IMR-90 (cell line): ENCODE results near the gene NRP2. TPM values are rescaled to one million over a fixed set of nuclear protein-coding genes. Genes with fewer than 3 reads are reported as not detected.
A peak's percentile ranks its signal among the peaks of the same experiment; 100 is the strongest.

ENCODE experiments used
- ATAC-seq: fragments of 200-7000 bp; cut with Tn5 transposase; 2 replicates; pipeline ENCODE4 v1.9.1; 2020; ENCODE audit warnings: low read depth, mild to moderate bottlenecking, moderate library complexity
- BruUV-seq: library from RNA; stranded (reverse); fragments of 400-500 nt; replicated peaks from 2 replicates; lab custom pipeline; 2021; lab: Mats Ljungman, UMichigan
- CTCF ChIA-PET: fragments of 300-600 bp; formaldehyde crosslinking; extraction: SDS; loops from one replicate; lab custom pipeline; 2021; ENCODE audit warnings: antibody characterized with exemption; lab: Yijun Ruan, JAX
- POLR2A ChIA-PET: fragments of 300-600 bp; sonication (Branson Sonifier 250); formaldehyde crosslinking; loops from one replicate; lab custom pipeline; 2022; ENCODE audit warnings: antibody characterized with exemption; ENCODE audit not compliant: unreplicated experiment; lab: Charles Lee
- DNase-seq: peaks from one replicate; pipeline ENCODE4 v3.0.0; 2013
- H2AFZ ChIP-seq: replicated peaks from 2 replicates; pipeline ENCODE3; 2013; ENCODE audit warnings: low read length, mild to moderate bottlenecking; ENCODE audit not compliant: poor library complexity
- H2AK5ac ChIP-seq: 2 replicates; pipeline ENCODE4 v1.6.1; 2013; ENCODE audit warnings: low read depth, low read length, inconsistent platforms
- H2AK9ac ChIP-seq: replicated peaks from 2 replicates; pipeline ENCODE3; 2013; ENCODE audit warnings: mild to moderate bottlenecking, low read depth, low read length, moderate library complexity; ENCODE audit not compliant: poor library complexity
- H2BK120ac ChIP-seq: 2 replicates; pipeline ENCODE4 v1.6.1; 2013; ENCODE audit warnings: low read depth, low read length, inconsistent platforms
- H2BK15ac ChIP-seq: 3 replicates; pipeline ENCODE4 v1.6.1; 2013; ENCODE audit warnings: low read depth, low read length, inconsistent platforms
- H2BK20ac ChIP-seq: 2 replicates; pipeline ENCODE4 v1.6.1; 2013; ENCODE audit warnings: low read depth, mild to moderate bottlenecking, inconsistent platforms, low read length, moderate library complexity
- H2BK5ac ChIP-seq: 2 replicates; pipeline ENCODE4 v1.6.1; 2013; ENCODE audit warnings: mild to moderate bottlenecking, low read depth, low read length, inconsistent platforms; ENCODE audit not compliant: poor library complexity, severe bottlenecking
- H3K14ac ChIP-seq: replicated peaks from 2 replicates; pipeline ENCODE4 v1.6.1; 2013; ENCODE audit warnings: low read depth, low read length, inconsistent platforms
- H3K18ac ChIP-seq: 2 replicates; pipeline ENCODE4 v1.6.1; 2013; ENCODE audit warnings: low read depth, low read length, control low read depth
- H3K23ac ChIP-seq: 2 replicates; pipeline ENCODE4 v1.6.1; 2013; ENCODE audit warnings: low read depth, low read length, inconsistent platforms
- H3K27ac ChIP-seq: 2 replicates; pipeline ENCODE4 v1.5.1; 2013; ENCODE audit warnings: mild to moderate bottlenecking, control low read depth, low read length; ENCODE audit not compliant: insufficient read depth
- H3K27me3 ChIP-seq: 2 replicates; pipeline ENCODE4 v1.6.1; 2013; ENCODE audit warnings: low read length; ENCODE audit not compliant: control insufficient read depth, insufficient read depth
- H3K36me3 ChIP-seq: 2 replicates; pipeline ENCODE4 v1.6.1; 2013; ENCODE audit warnings: low read length, mixed read lengths; ENCODE audit not compliant: control insufficient read depth, insufficient read depth
- H3K4ac ChIP-seq: 2 replicates; pipeline ENCODE4 v1.6.1; 2013; ENCODE audit warnings: low read depth, low read length, inconsistent platforms
- H3K4me1 ChIP-seq: 2 replicates; pipeline ENCODE4 v1.6.1; 2013; ENCODE audit warnings: low read length, mixed read lengths; ENCODE audit not compliant: control insufficient read depth, insufficient read depth
- H3K4me2 ChIP-seq: 2 replicates; pipeline ENCODE4 v1.6.1; 2013; ENCODE audit warnings: low read depth, mild to moderate bottlenecking, control low read depth, low read length, moderate library complexity
- H3K4me3 ChIP-seq: 2 replicates; pipeline ENCODE4 v1.5.1; 2013; ENCODE audit warnings: low read depth, mild to moderate bottlenecking, control low read depth, low read length, moderate library complexity; ENCODE audit not compliant: insufficient read depth
- H3K56ac ChIP-seq: 2 replicates; pipeline ENCODE4 v1.6.1; 2013; ENCODE audit warnings: low read length, inconsistent platforms; ENCODE audit not compliant: insufficient read depth; ENCODE audit errors: extremely low read depth
- H3K79me1 ChIP-seq, 2 experiments: 2 replicates each; pipeline ENCODE4 v1.6.1; 2013; ENCODE audit warnings: low read length in 2 of 2, inconsistent platforms in 1 of 2, low read depth in 1 of 2
- H3K9ac ChIP-seq: 2 replicates; pipeline ENCODE4 v1.6.1; 2013; ENCODE audit warnings: low read depth, low read length, control low read depth
- H3K9me1 ChIP-seq: 2 replicates; pipeline ENCODE4 v1.6.1; 2013; ENCODE audit warnings: low read length, inconsistent platforms; ENCODE audit not compliant: insufficient read depth
- H3K9me3 ChIP-seq: 2 replicates; pipeline ENCODE4 v1.6.1; 2013; ENCODE audit warnings: low read length; ENCODE audit not compliant: control insufficient read depth, insufficient read depth
- H4K20me1 ChIP-seq: 2 replicates; pipeline ENCODE4 v1.6.1; 2013; ENCODE audit warnings: low read length, inconsistent platforms; ENCODE audit not compliant: insufficient read depth
- H4K5ac ChIP-seq: 2 replicates; pipeline ENCODE4 v1.6.1; 2013; ENCODE audit warnings: mild to moderate bottlenecking, low read depth, low read length, control low read depth
- H4K8ac ChIP-seq, 2 experiments: 2 replicates each; pipeline ENCODE4 v1.6.1; 2013; ENCODE audit warnings: low read depth in 2 of 2, low read length in 2 of 2, control low read depth in 1 of 2, inconsistent platforms in 1 of 2
- H4K91ac ChIP-seq: 2 replicates; pipeline ENCODE4 v1.6.1; 2013; ENCODE audit warnings: low read depth, low read length, inconsistent platforms; ENCODE audit not compliant: insufficient read depth
- BHLHE40 ChIP-seq: fragments of 150-350 bp; IDR thresholded peaks from 2 replicates; pipeline ENCODE4 v1.6.1; 2016; ENCODE audit warnings: mild to moderate bottlenecking, low read depth, low read length
- MAFK ChIP-seq: IDR thresholded peaks from 2 replicates; pipeline ENCODE4 v1.6.1; 2012; ENCODE audit warnings: low read depth, low read length, improper control_type of control experiment
- MAZ ChIP-seq: IDR thresholded peaks from 2 replicates; pipeline ENCODE4 v1.6.1; 2012; ENCODE audit warnings: low read depth, mild to moderate bottlenecking, low read length, improper control_type of control experiment, moderate library complexity, borderline replicate concordance
- MXI1 ChIP-seq: IDR thresholded peaks from 2 replicates; pipeline ENCODE4 v1.6.1; 2012; ENCODE audit warnings: low read depth, mild to moderate bottlenecking, low read length, moderate library complexity, borderline replicate concordance
- POLR2A ChIP-seq: IDR thresholded peaks from 2 replicates; pipeline ENCODE4 v1.6.1; 2012; ENCODE audit warnings: mild to moderate bottlenecking, low read depth, low read length
- WGBS, 2 experiments: methylation state at CpG; one replicate each; pipeline versions ENCODE4 v1.1.5 to v1.1.7; 2013; ENCODE audit warnings: missing lambda C conversion rate in 2 of 2; ENCODE audit not compliant: insufficient read length in 1 of 2; ENCODE audit errors: extremely low coverage in 2 of 2; 5-methylcytosine and 5-hydroxymethylcytosine counted together
- dilution Hi-C: fragments of 300-500 bp; cut with HindIII; formaldehyde crosslinking; loops from one replicate; pipeline ENCODE4 v1.14.3; 2018; ENCODE audit warnings: low sequenced_read_pairs; ENCODE audit not compliant: unreplicated experiment
- in situ Hi-C: fragments of 300-500 bp; cut with MboI; formaldehyde crosslinking; loops from 3 replicates; pipeline ENCODE4 v1.14.3; 2019; ENCODE audit warnings: low sequenced_read_pairs, inconsistent platforms, mixed read lengths
- intact Hi-C: fragments of 100-400 bp; cut with micrococcal nuclease; formaldehyde crosslinking; loops from 2 replicates; pipeline ENCODE4 v1.10.0; 2022
- polyA plus RNA-seq, 3 experiments: library from polyadenylated mRNA; depleted of rRNA; stranded (reverse); fragments of >200 nt; gene quantifications; 2 replicates each; pipeline ENCODE4 v1.2.3, GENCODE V29; 2012; ENCODE audit warnings: low replicate concordance in 1 of 3
- total RNA-seq: library from RNA; depleted of rRNA; stranded (reverse); fragments of >200 nt; gene quantifications from 2 replicates; pipeline ENCODE4 v1.2.3, GENCODE V29; 2012
- TF ChIP-seq, protein P1 (sequence below): fragments of 150-350 bp; IDR thresholded peaks from 2 replicates; pipeline ENCODE4 v1.6.1; 2017; ENCODE audit warnings: mild to moderate bottlenecking, antibody characterized with exemption, low read length, low read depth

The NRP2 gene
- total and polyA plus RNA-seq, 2 of the 4 experiments (the other 2 are of a cell fraction): 46.4 to 51.3 TPM

DNA sequence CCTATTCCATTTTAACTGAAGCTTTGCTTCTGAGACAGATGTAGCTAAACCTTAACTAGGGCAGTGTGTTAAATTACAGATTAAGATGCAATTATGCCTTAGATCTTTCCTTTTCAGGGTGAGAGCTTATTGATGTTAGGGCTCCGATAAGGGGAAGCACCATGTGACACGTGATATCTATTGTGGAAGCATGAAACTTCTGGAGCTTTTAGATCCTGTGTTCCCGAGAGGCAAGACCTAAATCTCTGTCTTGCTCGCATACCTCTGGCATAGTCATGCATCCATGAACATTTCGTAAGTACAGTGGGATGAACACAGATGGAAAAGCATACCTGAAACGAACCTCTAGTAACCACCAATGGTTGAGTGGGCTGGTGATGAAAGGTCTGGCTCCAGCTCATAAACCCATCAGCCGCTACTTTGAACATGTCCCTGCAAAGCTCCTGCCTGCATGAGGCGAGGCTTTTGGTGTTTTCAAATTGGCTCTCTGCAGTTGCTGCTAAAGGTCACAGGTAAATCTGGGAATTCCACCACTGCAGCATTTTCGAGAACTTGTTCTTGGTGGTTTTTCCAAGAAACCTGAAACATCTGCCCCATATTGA lies 3.7 kb upstream of the NRP2 start (continued):
- TF ChIP-seq POLR2A: no peak

DNA sequence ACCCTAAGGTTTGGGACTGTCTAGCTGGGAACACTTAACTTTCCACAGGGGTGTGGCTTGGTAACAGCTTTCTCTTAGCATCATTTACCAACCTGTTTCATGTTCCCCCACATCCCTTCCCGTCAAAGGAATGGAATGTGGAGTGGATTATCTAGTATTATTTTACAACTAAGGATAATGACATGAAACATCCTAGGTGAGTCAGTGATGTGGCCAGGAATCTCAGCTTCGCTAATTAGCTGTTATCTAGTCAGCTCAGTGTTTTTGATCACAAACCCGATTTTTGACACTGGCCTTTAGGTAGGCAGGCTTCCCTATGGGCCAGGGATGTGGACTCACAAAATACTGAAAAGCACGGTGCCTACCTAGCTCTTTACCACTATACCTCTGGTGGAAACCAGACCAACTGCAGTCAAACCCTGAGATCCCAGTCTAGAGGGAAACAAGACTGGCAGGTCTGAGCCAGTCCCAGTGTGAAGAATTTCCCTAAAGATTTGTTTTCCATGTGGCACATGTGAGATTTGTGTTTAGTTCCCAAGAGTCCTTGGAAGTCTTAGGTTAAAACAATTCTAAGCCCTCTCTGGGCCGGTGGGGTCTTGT lies 2.8 kb upstream of the NRP2 start:
- ATAC-seq: no peak
- Histone ChIP-seq H2AFZ (no peak overlapping the region), H2AK5ac (peak overlapping the region; percentile 20; the same call in 1 of the 2 replicates), H3K27me3 (no peaks in the 10 kb centered on the region), H3K27ac (no peak overlapping the region), H3K56ac (no peak overlapping the region), H3K4me3 (no peak overlapping the region), H3K9me1 (0 out of 2 replicates have a peak, but pooled peaks cover 4% of the 10 kb centered on the region), H4K20me1 (no peaks in the 10 kb centered on the region), H3K79me1 (peaks cover 3 to 13% of the 10 kb centered on the region in 2 experiments), H3K9me3 (no peaks in the 10 kb centered on the region), H3K4me1 (peaks cover 4% of the 10 kb centered on the region), H2BK120ac (peak overlapping the region; percentile 52), H4K8ac (peak overlapping the region in 1 of 2 experiments; percentile 5; a peak in 1 of 4 replicates), H2BK20ac (no peak overlapping the region; the same call in 1 of the 2 replicates), H3K9ac (no peak overlapping the region), H3K18ac (no peak overlapping the region), H3K23ac (no peak overlapping the region), H2BK15ac (no peak overlapping the region; the same call in 2 of the 3 replicates), H2BK5ac (no peak overlapping the region), H3K4me2 (no peak overlapping the region), H3K36me3 (no peaks in the 10 kb centered on the region), H3K4ac (peak overlapping the region; percentile 32), H2AK9ac (peak overlapping the region; percentile 38), H3K14ac (0 out of 2 replicates have a peak overlapping the region, but pooled peaks have one; percentile 14), H4K5ac (no peak overlapping the region), H4K91ac (no peak overlapping the region)
- 86% methylated on average over 2 of the region's 5 CpGs; no CpG with 5 or more reads in 1 of the 2 experiments for WGBS, 2 experiments
- no peak for TF ChIP-seq MXI1
- no peak for TF ChIP-seq BHLHE40
- TF ChIP-seq MAZ: no peak
- TF ChIP-seq, protein P1, sequence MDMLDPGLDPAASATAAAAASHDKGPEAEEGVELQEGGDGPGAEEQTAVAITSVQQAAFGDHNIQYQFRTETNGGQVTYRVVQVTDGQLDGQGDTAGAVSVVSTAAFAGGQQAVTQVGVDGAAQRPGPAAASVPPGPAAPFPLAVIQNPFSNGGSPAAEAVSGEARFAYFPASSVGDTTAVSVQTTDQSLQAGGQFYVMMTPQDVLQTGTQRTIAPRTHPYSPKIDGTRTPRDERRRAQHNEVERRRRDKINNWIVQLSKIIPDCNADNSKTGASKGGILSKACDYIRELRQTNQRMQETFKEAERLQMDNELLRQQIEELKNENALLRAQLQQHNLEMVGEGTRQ: no peak
- no peak for TF ChIP-seq MAFK
- ChIA-PET POLR2A (no interaction called here), CTCF (interaction anchor here (0.5 to 1.0 kb wide), 7 partner anchors 31 to 1419 kb away, joined by 3 to 5 read pairs (median 3); no protein-coding TSS in a partner anchor)
- intact Hi-C loops: loop anchor here (2.0 to 10.0 kb wide), 12 partner anchors 133 to 1535 kb away; partner anchors contain the start of gene PARD3B
- in situ Hi-C loops: loop anchor here (5.0 to 25.0 kb wide), 7 partner anchors 245 to 1415 kb away; partner anchors contain the start of gene PARD3B
- DNase-seq: no peak
- no TSS peak for BruUV-seq
- dilution Hi-C loops: no loop called here
